ENCODE results near the gene D2HGDH.

- TF ChIP-seq CTCF (conservative IDR thresholded peaks at IDR 0.05; ENCODE audit: low read length) (no peak), EZH2phosphoT487 (IDR thresholded peaks at IDR 0.05; ENCODE audit: borderline replicate concordance, low read depth, low read length) (no peak)
Measured at GRCh38 chr2:241730671-241731293, 3.6 kb upstream of the D2HGDH start.

All from OCI-LY7 (cell line).